SK-N-SH (cell line): ENCODE measurements around the gene TSHZ3. TPM values are rescaled to one million over a fixed set of nuclear protein-coding genes. Genes with fewer than 3 reads are reported as not detected.

Source experiments
- CTCF ChIA-PET: fragments of 300-600, 350-600 bp; formaldehyde crosslinking; extraction: SDS; loops from one replicate; lab custom pipeline; 2021; lab: Yijun Ruan, JAX
- POLR2A ChIA-PET: fragments of 350-600 bp; sonication (Branson Sonifier 250); formaldehyde crosslinking; extraction: SDS; loops from one replicate; lab custom pipeline; 2020; ENCODE audit warnings: antibody characterized with exemption, inconsistent platforms; lab: Yijun Ruan, JAX
- DNase-seq: peaks from one replicate; pipeline ENCODE4 v3.0.0; 2012
- H2AFZ ChIP-seq: fragments of 200-600 bp; sonication (generic); 2 replicates; pipeline ENCODE4 v1.8.1; 2016; ENCODE audit warnings: antibody characterized with exemption, mild to moderate bottlenecking, low read depth
- H3F3A ChIP-seq: fragments of 200-600 bp; sonication (generic); replicated peaks from 2 replicates; pipeline ENCODE3; 2016; ENCODE audit warnings: antibody characterized with exemption, mild to moderate bottlenecking; ENCODE audit not compliant: insufficient read depth
- H3K27ac ChIP-seq, 2 experiments: fragments of 200-500 bp in 1 of 2; fragments of 200-600 bp in 1 of 2; sonication (Bioruptor generic) in 1 of 2; sonication (generic), shearing (Covaris generic) in 1 of 2; 2 replicates each; pipeline versions ENCODE4 v1.5.1 to v1.6.1; 2014 to 2016; ENCODE audit warnings: low read depth in 2 of 2, inconsistent platforms in 1 of 2, low read length in 1 of 2, mild to moderate bottlenecking in 1 of 2, mixed read lengths in 1 of 2
- H3K27me3 ChIP-seq: fragments of 200-600 bp; sonication (generic), shearing (Covaris generic); 2 replicates; pipeline ENCODE4 v1.6.1; 2016; ENCODE audit warnings: mixed run types; ENCODE audit not compliant: insufficient read depth
- H3K36me3 ChIP-seq, 2 experiments: fragments of 200-500 bp in 1 of 2; fragments of 200-600 bp in 1 of 2; sonication (Bioruptor generic) in 1 of 2; sonication (generic) in 1 of 2; replicated peaks in 1 of 2; 2 replicates each; pipeline versions ENCODE3 to v1.5.1; 2014 to 2016; ENCODE audit warnings: low read length in 1 of 2, mild to moderate bottlenecking in 1 of 2; ENCODE audit not compliant: insufficient read depth in 2 of 2, control insufficient read depth in 1 of 2
- H3K4me1 ChIP-seq, 2 experiments: fragments of 200-500 bp in 1 of 2; fragments of 200-600 bp in 1 of 2; sonication (Bioruptor generic) in 1 of 2; sonication (generic), shearing (Covaris generic) in 1 of 2; 2 replicates each; pipeline versions ENCODE4 v1.5.1 to v1.6.1; 2014 to 2016; ENCODE audit warnings: low read depth in 1 of 2, low read length in 1 of 2, mixed run types in 1 of 2; ENCODE audit not compliant: insufficient read depth in 2 of 2, control insufficient read depth in 1 of 2
- H3K4me2 ChIP-seq: fragments of 200-600 bp; sonication (generic), shearing (Covaris generic); 2 replicates; pipeline ENCODE4 v1.6.1; 2017; ENCODE audit warnings: mixed run types
- H3K4me3 ChIP-seq, 2 experiments: fragments of 200-500 bp in 1 of 2; fragments of 200-600 bp in 1 of 2; sonication (Bioruptor generic) in 1 of 2; sonication (generic), shearing (Covaris generic) in 1 of 2; 2 replicates each; pipeline versions ENCODE4 v1.5.1 to v1.8.1; 2014 to 2016; ENCODE audit warnings: low read depth in 2 of 2, inconsistent platforms in 1 of 2, low read length in 1 of 2, mild to moderate bottlenecking in 1 of 2, mixed read lengths in 1 of 2, moderate library complexity in 1 of 2
- H3K79me2 ChIP-seq: fragments of 200-600 bp; sonication (generic); 2 replicates; pipeline ENCODE4 v1.8.1; 2017; ENCODE audit warnings: mild to moderate bottlenecking; ENCODE audit not compliant: insufficient read depth
- H3K9ac ChIP-seq: fragments of 200-600 bp; sonication (generic); 2 replicates; pipeline ENCODE4 v1.6.1; 2017; ENCODE audit warnings: mixed run types
- H3K9me2 ChIP-seq: fragments of 200-600 bp; sonication (generic); 2 replicates; pipeline ENCODE4 v1.6.1; 2017; ENCODE audit warnings: mixed run types
- H3K9me3 ChIP-seq: fragments of 200-600 bp; sonication (generic); 2 replicates; pipeline ENCODE4 v1.6.1; 2017; ENCODE audit warnings: mixed run types, mild to moderate bottlenecking, moderate library complexity
- H4K20me1 ChIP-seq: fragments of 200-600 bp; sonication (generic); 2 replicates; pipeline ENCODE4 v1.6.1; 2017; ENCODE audit warnings: mild to moderate bottlenecking, mixed run types; ENCODE audit not compliant: insufficient read depth
- CHD2 ChIP-seq: fragments of 150-350 bp; IDR thresholded peaks from 2 replicates; pipeline ENCODE4 v1.6.1; 2018; ENCODE audit warnings: low read length; ENCODE audit not compliant: partially characterized antibody
- EP300 ChIP-seq, 2 experiments: IDR thresholded peaks; 2 replicates each; pipeline versions ENCODE4 v1.4.0 to v1.6.1; 2012; ENCODE audit warnings: borderline replicate concordance in 1 of 2, low read depth in 1 of 2, low read length in 1 of 2
- EZH2phosphoT487 ChIP-seq: fragments of 200-600 bp; sonication (generic); IDR thresholded peaks from 2 replicates; pipeline ENCODE4 v1.6.1; 2017; ENCODE audit warnings: low read depth, mixed run types, mild to moderate bottlenecking, antibody characterized with exemption, moderate library complexity, borderline replicate concordance
- FOSL2 ChIP-seq: IDR thresholded peaks from 2 replicates; pipeline ENCODE4 v1.4.0; 2012; ENCODE audit warnings: low read depth, mild to moderate bottlenecking, moderate library complexity, borderline replicate concordance
- FOXM1 ChIP-seq: IDR thresholded peaks from 2 replicates; pipeline ENCODE4 v1.4.0; 2012; ENCODE audit warnings: low read depth, mild to moderate bottlenecking
- MAX ChIP-seq: IDR thresholded peaks from 2 replicates; pipeline ENCODE4 v1.4.0; 2012; ENCODE audit warnings: low read depth
- MEF2A ChIP-seq: IDR thresholded peaks from 2 replicates; pipeline ENCODE4 v1.4.0; 2012; ENCODE audit warnings: low read depth, borderline replicate concordance
- NFIC ChIP-seq: IDR thresholded peaks from 2 replicates; pipeline ENCODE4 v1.4.0; 2012; ENCODE audit warnings: borderline replicate concordance
- RFX5 ChIP-seq: IDR thresholded peaks from 2 replicates; pipeline ENCODE4 v1.6.1; 2012; ENCODE audit warnings: mild to moderate bottlenecking, improper control_type of control experiment, low read length
- RXRA ChIP-seq: IDR thresholded peaks from 2 replicates; pipeline ENCODE4 v1.4.0; 2012; ENCODE audit warnings: low read depth, mild to moderate bottlenecking, borderline replicate concordance
- SIN3A ChIP-seq: IDR thresholded peaks from 2 replicates; pipeline ENCODE4 v1.6.1; 2012; ENCODE audit warnings: low read depth, mild to moderate bottlenecking, low read length, moderate library complexity, borderline replicate concordance
- SMC3 ChIP-seq: IDR thresholded peaks from 2 replicates; pipeline ENCODE4 v1.6.1; 2012; ENCODE audit warnings: low read depth, low read length, improper control_type of control experiment
- USF1 ChIP-seq: IDR thresholded peaks from 2 replicates; pipeline ENCODE4 v1.4.0; 2012; ENCODE audit warnings: low read depth, borderline replicate concordance
- YY1 ChIP-seq: IDR thresholded peaks from 2 replicates; pipeline ENCODE4 v1.4.0; 2012; ENCODE audit warnings: low read depth, mild to moderate bottlenecking
- WGBS: methylation state at CpG from one replicate; pipeline ENCODE4 v1.1.6; 2017; ENCODE audit warnings: low lambda C conversion rate; 5-methylcytosine and 5-hydroxymethylcytosine counted together
- polyA plus RNA-seq, 3 experiments: library from polyadenylated mRNA; depleted of rRNA; stranded (reverse); fragments of >200 nt; gene quantifications; 2 replicates each; pipeline ENCODE4 v1.2.3, GENCODE V29; 2012

Gene TSHZ3
- polyA plus RNA-seq, 1 of the 3 experiments (the other 2 are of a cell fraction): 3.3 TPM

GRCh38 chr19:31266196-31266595, 83.0 kb downstream of the TSHZ3 start:
- CTCF ChIA-PET: no interaction called here
- no peaks in the 10 kb centered on the region for H3K9me2 ChIP-seq
- no peaks in the 10 kb centered on the region for H3K27me3 ChIP-seq
- H3K4me1 ChIP-seq: peaks cover 0 to 42% of the 10 kb centered on the region in 2 experiments; a peak in 3 of 4 replicates
- no peak overlapping the region for H3K4me3 ChIP-seq
- no peak for DNase-seq
- TF ChIP-seq USF1: no peak
- no peak for TF ChIP-seq RFX5
- no peak for TF ChIP-seq MAX
- TF ChIP-seq MEF2A: no peak
- TF ChIP-seq YY1: no peak
- TF ChIP-seq CHD2: no peak
- no peak for TF ChIP-seq RXRA
- no peak for TF ChIP-seq FOXM1
- TF ChIP-seq SMC3: no peak
- no peak for TF ChIP-seq EP300 (IDR thresholded peaks at IDR 0.05; ENCODE audit: borderline replicate concordance in 1 of 2, low read depth in 1 of 2, low read length in 1 of 2)
- no peak for TF ChIP-seq SIN3A
- 59% methylated on average over 4 of the region's 4 CpGs for WGBS
- POLR2A ChIA-PET: no interaction called here
- no peaks in the 10 kb centered on the region for H3K36me3 ChIP-seq
- H4K20me1 ChIP-seq: no peaks in the 10 kb centered on the region
- H2AFZ ChIP-seq: no peak overlapping the region
- H3K4me2 ChIP-seq: no peak overlapping the region
- no peaks in the 10 kb centered on the region for H3F3A ChIP-seq
- no peak overlapping the region for H3K9ac ChIP-seq
- no peak overlapping the region for H3K27ac ChIP-seq
- H3K9me3 ChIP-seq: no peaks in the 10 kb centered on the region
- no peaks in the 10 kb centered on the region for H3K79me2 ChIP-seq

GRCh38 chr19:31264041-31264778, 85.0 kb downstream of the TSHZ3 start:
- H3K9me2 ChIP-seq: no peaks in the 10 kb centered on the region
- no peaks in the 10 kb centered on the region for H3F3A ChIP-seq
- H3K36me3 ChIP-seq: no peaks in the 10 kb centered on the region
- no peak overlapping the region for H3K4me3 ChIP-seq
- no peaks in the 10 kb centered on the region for H3K79me2 ChIP-seq
- CTCF ChIA-PET: interaction anchor here (0.5 kb wide), 1 partner anchor 22 kb away, joined by 3 read pairs; no protein-coding TSS in a partner anchor
- H3K9ac ChIP-seq: no peak overlapping the region
- no peak overlapping the region for H2AFZ ChIP-seq
- peaks cover 0 to 27% of the 10 kb centered on the region in 2 experiments; a peak in 2 of 4 replicates for H3K4me1 ChIP-seq
- no peak for DNase-seq
- H3K27me3 ChIP-seq: no peaks in the 10 kb centered on the region
- 75% methylated on average over 9 of the region's 9 CpGs for WGBS
- no peaks in the 10 kb centered on the region for H3K9me3 ChIP-seq
- no peaks in the 10 kb centered on the region for H4K20me1 ChIP-seq
- TF ChIP-seq RXRA (no peak), FOSL2 (no peak), EZH2phosphoT487 (no peak), NFIC (no peak)
- TF ChIP-seq, all 33 proteins: peak for 0
- Histone ChIP-seq H3K27ac (no peak overlapping the region), H3K4me2 (no peak overlapping the region)
- POLR2A ChIA-PET: no interaction called here
